Left ventricle myocardium inferior (tissue), 1 donor: ENCODE results near the gene RPL13A. TPM values are rescaled to one million over a fixed set of nuclear protein-coding genes. Genes with fewer than 3 reads are reported as not detected.

Source experiments
- DNase-seq: peaks from one replicate; pipeline ENCODE4 v3.0.0-alpha.2; 2020
- H3K27ac ChIP-seq: fragments of 200-600 bp; replicated peaks from 2 replicates; pipeline ENCODE4 v1.8.0; 2021
- H3K27me3 ChIP-seq: fragments of 200-600 bp; 2 replicates; pipeline ENCODE4 v1.8.0; 2021; ENCODE audit warnings: low read depth
- H3K36me3 ChIP-seq: fragments of 200-600 bp; 2 replicates; pipeline ENCODE4 v1.8.0; 2021
- H3K4me1 ChIP-seq: fragments of 200-600 bp; 2 replicates; pipeline ENCODE4 v1.8.0; 2021
- H3K4me3 ChIP-seq: fragments of 200-600 bp; 2 replicates; pipeline ENCODE4 v1.8.0; 2021; ENCODE audit warnings: mild to moderate bottlenecking, moderate library complexity
- H3K9me3 ChIP-seq: fragments of 200-600 bp; replicated peaks from 2 replicates; pipeline ENCODE4 v1.8.0; 2021
- intact Hi-C: fragments of 100-400 bp; cut with micrococcal nuclease; formaldehyde crosslinking; loops from one replicate; pipeline ENCODE4 v1.11.0; 2022
- total RNA-seq: library from RNA; stranded (reverse); fragmentation: NEBNext Ultra II Directional; extraction: Animal tissue kit (Norgen Biotek cat#: 25700); gene quantifications from one replicate; pipeline ENCODE4 v1.2.1, GENCODE V29; 2021
- TF ChIP-seq, protein P1 (sequence below): fragments of 200-600 bp; IDR thresholded peaks from 2 replicates; pipeline ENCODE4 v1.8.0; 2021; ENCODE audit warnings: antibody characterized with exemption, mild to moderate bottlenecking, borderline replicate concordance
- donor health status: DM: no; HTN: yes; CAD: no; lungs with severe emphysema.

Gene RPL13A
- total RNA-seq, 1 donor from 2014 or later = 1,308 TPM

DNA sequence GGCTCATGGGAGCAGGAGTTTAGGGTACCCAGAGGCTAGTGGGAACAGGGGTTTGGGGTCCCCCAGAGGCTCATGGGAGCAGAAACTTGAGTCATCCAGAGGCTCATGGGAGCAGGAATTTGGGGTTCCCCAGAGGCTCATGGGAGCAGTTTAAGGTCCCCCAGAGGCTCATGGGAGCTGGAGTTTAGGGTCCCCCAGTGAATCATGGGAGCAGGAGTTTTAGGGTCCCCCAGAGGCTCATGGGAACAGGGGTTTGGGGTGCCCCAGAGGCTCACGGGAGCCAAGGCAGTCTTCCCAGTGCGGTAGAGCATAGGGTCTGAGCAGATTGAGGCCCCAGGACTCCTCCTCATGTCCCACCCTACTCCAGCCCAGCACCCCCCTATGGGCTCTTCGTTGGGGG is 22.0 kb upstream of the RPL13A start:
- Histone ChIP-seq H3K4me3 (no peak overlapping the region), H3K27ac (no peak overlapping the region), H3K27me3 (no peaks in the 10 kb centered on the region), H3K4me1 (peaks cover 21% of the 10 kb centered on the region), H3K9me3 (no peaks in the 10 kb centered on the region), H3K36me3 (peaks cover 26% of the 10 kb centered on the region)
- TF ChIP-seq, protein P1, sequence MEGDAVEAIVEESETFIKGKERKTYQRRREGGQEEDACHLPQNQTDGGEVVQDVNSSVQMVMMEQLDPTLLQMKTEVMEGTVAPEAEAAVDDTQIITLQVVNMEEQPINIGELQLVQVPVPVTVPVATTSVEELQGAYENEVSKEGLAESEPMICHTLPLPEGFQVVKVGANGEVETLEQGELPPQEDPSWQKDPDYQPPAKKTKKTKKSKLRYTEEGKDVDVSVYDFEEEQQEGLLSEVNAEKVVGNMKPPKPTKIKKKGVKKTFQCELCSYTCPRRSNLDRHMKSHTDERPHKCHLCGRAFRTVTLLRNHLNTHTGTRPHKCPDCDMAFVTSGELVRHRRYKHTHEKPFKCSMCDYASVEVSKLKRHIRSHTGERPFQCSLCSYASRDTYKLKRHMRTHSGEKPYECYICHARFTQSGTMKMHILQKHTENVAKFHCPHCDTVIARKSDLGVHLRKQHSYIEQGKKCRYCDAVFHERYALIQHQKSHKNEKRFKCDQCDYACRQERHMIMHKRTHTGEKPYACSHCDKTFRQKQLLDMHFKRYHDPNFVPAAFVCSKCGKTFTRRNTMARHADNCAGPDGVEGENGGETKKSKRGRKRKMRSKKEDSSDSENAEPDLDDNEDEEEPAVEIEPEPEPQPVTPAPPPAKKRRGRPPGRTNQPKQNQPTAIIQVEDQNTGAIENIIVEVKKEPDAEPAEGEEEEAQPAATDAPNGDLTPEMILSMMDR = no peak
- no peak for DNase-seq
- intact Hi-C loops = no loop called here

DNA sequence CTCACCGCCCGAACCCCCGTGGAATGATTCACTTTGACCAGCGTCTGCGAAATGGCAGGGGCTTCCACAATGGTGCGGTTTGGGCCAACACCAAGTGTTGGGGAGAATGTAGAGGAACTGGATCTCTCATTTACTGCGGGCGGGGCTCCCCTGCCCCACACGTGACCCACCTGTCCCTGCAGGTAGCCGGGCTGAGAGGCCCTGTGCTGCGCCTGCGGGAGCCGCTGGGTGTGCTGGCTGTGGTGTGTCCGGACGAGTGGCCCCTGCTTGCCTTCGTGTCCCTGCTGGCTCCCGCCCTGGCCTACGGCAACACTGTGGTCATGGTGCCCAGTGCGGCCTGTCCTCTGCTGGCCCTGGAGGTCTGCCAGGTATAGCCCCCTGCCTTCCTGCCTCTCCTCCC is 19.2 kb upstream of the RPL13A start:
- H3K4me1 ChIP-seq = peaks cover 26% of the 10 kb centered on the region
- no peaks in the 10 kb centered on the region for H3K9me3 ChIP-seq
- DNase-seq = no peak
- H3K27me3 ChIP-seq = no peaks in the 10 kb centered on the region
- H3K36me3 ChIP-seq = peaks cover 22% of the 10 kb centered on the region
- H3K4me3 ChIP-seq = no peak overlapping the region
- intact Hi-C loops = no loop called here
- peak overlapping the region; percentile 88 for H3K27ac ChIP-seq
- TF ChIP-seq, protein P1 = no peak

- TF ChIP-seq, protein P1 = no peak
- Histone ChIP-seq H3K36me3 (peaks cover 22% of the 10 kb centered on the region), H3K27ac (peak overlapping the region; percentile 88), H3K27me3 (no peaks in the 10 kb centered on the region), H3K4me1 (peaks cover 33% of the 10 kb centered on the region), H3K4me3 (no peak overlapping the region), H3K9me3 (no peaks in the 10 kb centered on the region)
- intact Hi-C loops = no loop called here
- DNase-seq = peak; percentile 80
Measured at GRCh38 chr19:49468746-49469447, 18.5 kb upstream of the RPL13A start.

DNA sequence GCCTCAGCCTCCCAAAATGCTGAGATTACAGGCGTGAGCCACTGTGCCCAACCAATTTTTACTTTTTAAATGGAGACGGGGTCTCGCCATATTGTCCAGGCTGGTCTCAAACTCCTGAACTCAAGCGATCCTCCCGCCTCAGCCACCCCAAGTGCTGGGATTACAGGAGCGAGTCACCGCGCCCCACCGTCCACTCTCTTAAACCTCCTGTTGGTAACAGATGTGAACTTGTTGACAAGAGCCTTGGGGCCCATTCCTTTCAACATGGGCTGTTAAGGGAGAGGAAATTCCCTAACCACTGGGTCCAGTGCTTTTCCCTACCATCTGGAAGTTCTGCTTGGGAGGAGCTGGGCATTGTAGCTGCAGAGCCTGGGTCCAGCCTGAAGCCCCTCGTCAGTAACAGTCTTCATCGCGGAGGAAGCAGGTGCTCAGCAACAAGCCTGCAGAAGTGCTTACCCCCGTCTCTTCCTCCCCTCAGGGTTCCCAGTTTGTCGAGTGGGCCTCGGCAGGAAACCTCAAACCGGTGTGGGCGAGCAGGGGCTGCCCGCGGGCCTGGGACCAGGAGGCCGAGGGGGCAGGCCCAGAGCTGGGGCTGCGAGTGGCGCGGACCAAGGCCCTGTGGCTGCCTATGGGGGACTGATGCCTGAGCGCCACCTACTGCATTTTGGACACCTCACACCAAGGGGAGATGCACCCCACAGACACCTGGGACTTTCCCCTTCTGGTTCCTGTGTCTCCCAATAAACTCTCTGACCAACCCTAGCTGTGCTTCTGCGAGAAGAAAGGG is 17.4 kb upstream of the RPL13A start:
- Histone ChIP-seq H3K27ac (peak overlapping the region; percentile 88), H3K27me3 (no peaks in the 10 kb centered on the region), H3K9me3 (no peaks in the 10 kb centered on the region), H3K4me3 (no peak overlapping the region), H3K4me1 (peaks cover 41% of the 10 kb centered on the region), H3K36me3 (peaks cover 15% of the 10 kb centered on the region)
- TF ChIP-seq, protein P1 = peak; percentile 18
- intact Hi-C loops = no loop called here
- no peak for DNase-seq

DNA sequence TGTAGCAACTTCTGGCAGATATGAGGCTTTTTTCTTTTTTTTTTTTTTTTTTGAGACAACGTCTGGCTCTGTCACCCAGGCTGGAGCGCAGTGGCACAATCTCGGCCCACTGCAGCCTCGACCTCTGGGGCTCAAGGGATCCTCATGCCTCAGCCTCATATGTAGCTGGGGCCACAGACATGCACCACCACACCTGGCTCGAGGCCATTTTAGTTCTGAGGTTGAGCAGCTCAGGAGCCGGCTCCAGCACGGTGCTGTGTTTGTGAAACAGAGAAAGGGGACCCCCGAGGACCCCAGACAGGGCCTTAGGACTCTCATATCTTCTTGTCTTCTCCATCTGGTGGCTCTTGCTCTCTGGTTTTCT is 16.8 kb upstream of the RPL13A start:
- Histone ChIP-seq H3K27ac (peak overlapping the region; percentile 88), H3K4me3 (no peak overlapping the region), H3K36me3 (peaks cover 9% of the 10 kb centered on the region), H3K9me3 (no peaks in the 10 kb centered on the region), H3K27me3 (no peaks in the 10 kb centered on the region), H3K4me1 (peaks cover 41% of the 10 kb centered on the region)
- DNase-seq = no peak
- intact Hi-C loops = no loop called here
- TF ChIP-seq, protein P1 = no peak
